Karpas-422 (cell line): ENCODE data around the gene PLK4. TPM values are rescaled to one million over a fixed set of nuclear protein-coding genes. Genes with fewer than 3 reads are reported as not detected.
"Not testable (repeated sequence)": the region's sequence is repeated elsewhere in the genome, so short reads cannot be mapped to it uniquely, and the experiment has no call there.

Source experiments
- DNase-seq: peaks from one replicate; pipeline ENCODE4 v3.0.0-alpha.2; 2015
- H2AFZ ChIP-seq: fragments of 200-600 bp; sonication (generic); 2 replicates; pipeline ENCODE4 v1.6.1; 2014; ENCODE audit warnings: antibody characterized with exemption, low read length, mixed read lengths
- H3K27ac ChIP-seq: fragments of 200-600 bp; sonication (generic); 2 replicates; pipeline ENCODE4 v1.5.1; 2014; ENCODE audit warnings: mild to moderate bottlenecking, low read length, moderate library complexity
- H3K27me3 ChIP-seq: fragments of 200-600 bp; sonication (generic); 2 replicates; pipeline ENCODE4 v1.6.1; 2014; ENCODE audit warnings: low read length, mixed read lengths
- H3K36me3 ChIP-seq: fragments of 200-600 bp; sonication (generic); 2 replicates; pipeline ENCODE4 v1.6.1; 2014; ENCODE audit warnings: low read length, mixed read lengths; ENCODE audit not compliant: insufficient read depth
- H3K4me1 ChIP-seq: fragments of 200-600 bp; sonication (generic); 2 replicates; pipeline ENCODE4 v1.6.1; 2014; ENCODE audit warnings: mild to moderate bottlenecking, low read length, mixed read lengths
- H3K4me2 ChIP-seq: fragments of 200-600 bp; sonication (generic); 2 replicates; pipeline ENCODE4 v1.6.1; 2014; ENCODE audit warnings: low read length, low read depth, mild to moderate bottlenecking; ENCODE audit not compliant: poor library complexity, severe bottlenecking
- H3K4me3 ChIP-seq: fragments of 200-600 bp; sonication (generic); 2 replicates; pipeline ENCODE4 v1.5.1; 2014; ENCODE audit warnings: mild to moderate bottlenecking, antibody characterized with exemption, low read length, mixed read lengths
- H3K79me2 ChIP-seq: fragments of 200-600 bp; sonication (generic); 2 replicates; pipeline ENCODE4 v1.6.1; 2014; ENCODE audit warnings: mild to moderate bottlenecking, low read length, mixed read lengths
- H3K9ac ChIP-seq: fragments of 200-600 bp; sonication (generic); 2 replicates; pipeline ENCODE4 v1.6.0; 2014; ENCODE audit warnings: low read length
- H3K9me2 ChIP-seq: fragments of 200-600 bp; sonication (generic), shearing (Covaris generic); replicated peaks from 2 replicates; pipeline ENCODE4 v1.6.0; 2014; ENCODE audit warnings: mild to moderate bottlenecking, low read length, moderate library complexity; ENCODE audit not compliant: insufficient read depth
- H3K9me3 ChIP-seq: fragments of 300-700, 200-600 bp; sonication (generic); 2 replicates; pipeline ENCODE4 v1.6.1; 2014; ENCODE audit warnings: low read length, mixed read lengths
- H4K20me1 ChIP-seq: fragments of 200-600 bp; sonication (generic); 2 replicates; pipeline ENCODE4 v1.6.1; 2014; ENCODE audit warnings: mild to moderate bottlenecking, antibody characterized with exemption, low read length, low read depth; ENCODE audit not compliant: insufficient read depth
- total RNA-seq: library from RNA; depleted of rRNA; stranded (reverse); fragments of >200 nt; shearing (Covaris generic); gene quantifications from 2 replicates; pipeline ENCODE4 v1.2.3, GENCODE V29; 2014; ENCODE audit warnings: low replicate concordance

PLK4 gene
- total RNA-seq, 1 experiment from 2014 or later: 68.1 TPM

- H3K4me2 ChIP-seq: peak overlapping the region; percentile 86
- H3K9ac ChIP-seq: peak overlapping the region; percentile 86
- H2AFZ ChIP-seq: peak overlapping the region; percentile 66; the same call in 1 of the 2 replicates
- no peak for DNase-seq
- peaks cover 35% of the 10 kb centered on the region for H3K4me1 ChIP-seq
- no peaks in the 10 kb centered on the region for H4K20me1 ChIP-seq
- H3K79me2 ChIP-seq: peaks cover 79% of the 10 kb centered on the region
- no peaks in the 10 kb centered on the region for H3K9me2 ChIP-seq
- peak overlapping the region; percentile 85 for H3K4me3 ChIP-seq
- H3K27me3 ChIP-seq: no peaks in the 10 kb centered on the region
- H3K9me3 ChIP-seq: no peaks in the 10 kb centered on the region
- peaks cover 37% of the 10 kb centered on the region for H3K36me3 ChIP-seq
- H3K27ac ChIP-seq: peak overlapping the region; percentile 83; the same call in 1 of the 2 replicates
Observed at GRCh38 chr4:127881563-127881864, 821 bp downstream of the PLK4 start.

- Histone ChIP-seq H3K27ac (no peak overlapping the region), H3K4me2 (no peak overlapping the region), H4K20me1 (no peaks in the 10 kb centered on the region), H3K4me1 (peaks cover 10% of the 10 kb centered on the region; the same call in 1 of the 2 replicates), H2AFZ (no peak overlapping the region), H3K36me3 (peaks cover 85% of the 10 kb centered on the region), H3K9me2 (no peaks in the 10 kb centered on the region), H3K9me3 (no peaks in the 10 kb centered on the region), H3K9ac (no peak overlapping the region), H3K4me3 (no peak overlapping the region), H3K79me2 (peaks cover 58% of the 10 kb centered on the region), H3K27me3 (no peaks in the 10 kb centered on the region)
- no peak for DNase-seq
Observed at GRCh38 chr4:127888559-127888958, 7.9 kb downstream of the PLK4 start.

- Histone ChIP-seq H3K9me3 (no peaks in the 10 kb centered on the region), H3K79me2 (peaks cover 49% of the 10 kb centered on the region), H3K27me3 (no peaks in the 10 kb centered on the region), H3K4me2 (no peak overlapping the region), H3K4me3 (no peak overlapping the region), H3K9me2 (no peaks in the 10 kb centered on the region), H3K4me1 (peaks cover 10% of the 10 kb centered on the region; the same call in 1 of the 2 replicates), H3K27ac (no peak overlapping the region), H3K36me3 (peaks cover 84% of the 10 kb centered on the region), H4K20me1 (no peaks in the 10 kb centered on the region), H2AFZ (no peak overlapping the region), H3K9ac (no peak overlapping the region)
- no peak for DNase-seq
Observed at GRCh38 chr4:127889903-127890302, 9.2 kb downstream of the PLK4 start.

- Histone ChIP-seq H3K27me3 (no peaks in the 10 kb centered on the region), H3K36me3 (peaks cover 66% of the 10 kb centered on the region), H2AFZ (no peak overlapping the region), H3K27ac (no peak overlapping the region), H4K20me1 (no peaks in the 10 kb centered on the region), H3K9me3 (no peaks in the 10 kb centered on the region), H3K4me3 (no peak overlapping the region), H3K9ac (no peak overlapping the region), H3K79me2 (peaks cover 4% of the 10 kb centered on the region; the same call in 1 of the 2 replicates), H3K4me1 (peaks cover 3% of the 10 kb centered on the region; the same call in 1 of the 2 replicates), H3K9me2 (no peaks in the 10 kb centered on the region), H3K4me2 (no peak overlapping the region)
- DNase-seq: no peak
Observed at GRCh38 chr4:127896069-127896468, 15.4 kb downstream of the PLK4 start.

GRCh38 chr4:127896528-127896927 lies 15.8 kb downstream of the PLK4 start:
- Histone ChIP-seq H3K4me3 (no peak overlapping the region), H3K79me2 (0 out of 2 replicates have a peak, but pooled peaks cover 4% of the 10 kb centered on the region), H3K9me3 (no peaks in the 10 kb centered on the region), H3K4me2 (no peak overlapping the region), H2AFZ (no peak overlapping the region), H3K36me3 (peaks cover 65% of the 10 kb centered on the region), H3K9ac (no peak overlapping the region), H4K20me1 (no peaks in the 10 kb centered on the region), H3K27ac (no peak overlapping the region), H3K4me1 (peaks cover 3% of the 10 kb centered on the region; the same call in 1 of the 2 replicates), H3K27me3 (no peaks in the 10 kb centered on the region), H3K9me2 (no peaks in the 10 kb centered on the region)
- DNase-seq: no peak

GRCh38 chr4:127899682-127900081 lies 19.0 kb downstream of the PLK4 start:
- H3K36me3 ChIP-seq: peaks cover 38% of the 10 kb centered on the region
- not testable (repeated sequence) for H3K4me2 ChIP-seq, H2AFZ ChIP-seq, H3K79me2 ChIP-seq, H3K9ac ChIP-seq, H3K27ac ChIP-seq, DNase-seq, H4K20me1 ChIP-seq, H3K9me2 ChIP-seq, H3K27me3 ChIP-seq, H3K4me1 ChIP-seq, H3K9me3 ChIP-seq, H3K4me3 ChIP-seq

- H3K9ac ChIP-seq: no peak overlapping the region
- no peaks in the 10 kb centered on the region for H3K9me2 ChIP-seq
- no peak overlapping the region for H3K4me3 ChIP-seq
- H3K4me2 ChIP-seq: no peak overlapping the region
- no peaks in the 10 kb centered on the region for H3K9me3 ChIP-seq
- no peak overlapping the region for H3K27ac ChIP-seq
- DNase-seq: no peak
- H4K20me1 ChIP-seq: no peaks in the 10 kb centered on the region
- no peaks in the 10 kb centered on the region for H3K79me2 ChIP-seq
- no peaks in the 10 kb centered on the region for H3K27me3 ChIP-seq
- no peaks in the 10 kb centered on the region for H3K4me1 ChIP-seq
- H3K36me3 ChIP-seq: no peaks in the 10 kb centered on the region
- H2AFZ ChIP-seq: no peak overlapping the region
Observed at GRCh38 chr4:127905029-127905428, 24.3 kb downstream of the PLK4 start.

- H3K27me3 ChIP-seq: no peaks in the 10 kb centered on the region
- no peak for DNase-seq
- H3K36me3 ChIP-seq: peaks cover 20% of the 10 kb centered on the region
- H3K4me3 ChIP-seq: no peak overlapping the region
- H3K9me3 ChIP-seq: no peaks in the 10 kb centered on the region
- no peak overlapping the region for H3K4me2 ChIP-seq
- H4K20me1 ChIP-seq: no peaks in the 10 kb centered on the region
- H3K79me2 ChIP-seq: no peaks in the 10 kb centered on the region
- H3K27ac ChIP-seq: no peak overlapping the region
- H3K4me1 ChIP-seq: no peaks in the 10 kb centered on the region
- no peaks in the 10 kb centered on the region for H3K9me2 ChIP-seq
- H3K9ac ChIP-seq: no peak overlapping the region
- no peak overlapping the region for H2AFZ ChIP-seq
Observed at GRCh38 chr4:127916512-127916911, 35.8 kb downstream of the PLK4 start.

GRCh38 chr4:127917151-127917550 lies 36.5 kb downstream of the PLK4 start:
- no peaks in the 10 kb centered on the region for H4K20me1 ChIP-seq
- H3K27ac ChIP-seq: no peak overlapping the region
- no peaks in the 10 kb centered on the region for H3K9me3 ChIP-seq
- no peak overlapping the region for H2AFZ ChIP-seq
- no peaks in the 10 kb centered on the region for H3K9me2 ChIP-seq
- no peaks in the 10 kb centered on the region for H3K79me2 ChIP-seq
- no peaks in the 10 kb centered on the region for H3K4me1 ChIP-seq
- no peak overlapping the region for H3K4me3 ChIP-seq
- H3K4me2 ChIP-seq: no peak overlapping the region
- no peaks in the 10 kb centered on the region for H3K27me3 ChIP-seq
- H3K9ac ChIP-seq: no peak overlapping the region
- H3K36me3 ChIP-seq: peaks cover 23% of the 10 kb centered on the region
- no peak for DNase-seq
